H9 (cell line): Measurements from ENCODE around the gene KCNH2. TPM values are rescaled to one million over a fixed set of nuclear protein-coding genes. Genes with fewer than 3 reads are reported as not detected.
"Not testable (repeated sequence)": the region's sequence is repeated elsewhere in the genome, so short reads cannot be mapped to it uniquely, and the experiment has no call there.

Source experiments
- DNase-seq: peaks from one replicate; pipeline ENCODE4 v3.0.0-alpha.2; 2017
- H2AFZ ChIP-seq: one replicate; pipeline ENCODE4 v1.6.1; 2013; ENCODE audit warnings: mild to moderate bottlenecking, low read length, control low read depth, moderate library complexity
- H2AK5ac ChIP-seq: 2 replicates; pipeline ENCODE4 v1.6.1; 2013; ENCODE audit warnings: low read length, control low read depth, mixed read lengths; ENCODE audit not compliant: insufficient read length
- H2BK120ac ChIP-seq: one replicate; pipeline ENCODE4 v1.6.1; 2013; ENCODE audit warnings: low read depth, mild to moderate bottlenecking, low read length, control low read depth, inconsistent platforms; ENCODE audit not compliant: poor library complexity, severe bottlenecking
- H2BK12ac ChIP-seq: 2 replicates; pipeline ENCODE4 v1.6.1; 2013; ENCODE audit warnings: low read length, control low read depth, mixed read lengths, low read depth; ENCODE audit not compliant: insufficient read length
- H2BK15ac ChIP-seq: 2 replicates; pipeline ENCODE4 v1.6.1; 2013; ENCODE audit warnings: low read depth, low read length, control low read depth
- H2BK20ac ChIP-seq: one replicate; pipeline ENCODE4 v1.6.1; 2013; ENCODE audit warnings: low read depth, mild to moderate bottlenecking, low read length, control low read depth, inconsistent platforms; ENCODE audit not compliant: poor library complexity, severe bottlenecking
- H2BK5ac ChIP-seq: 2 replicates; pipeline ENCODE4 v1.6.1; 2013; ENCODE audit warnings: low read length, control low read depth, mixed read lengths; ENCODE audit not compliant: insufficient read length
- H3K14ac ChIP-seq: 2 replicates; pipeline ENCODE4 v1.6.1; 2013; ENCODE audit warnings: low read length, control low read depth; ENCODE audit not compliant: insufficient read depth
- H3K18ac ChIP-seq: 2 replicates; pipeline ENCODE4 v1.6.1; 2013; ENCODE audit warnings: low read depth, mild to moderate bottlenecking, mixed read lengths, low read length, control low read depth; ENCODE audit not compliant: insufficient read length
- H3K23ac ChIP-seq: 2 replicates; pipeline ENCODE4 v1.6.1; 2013; ENCODE audit warnings: low read length, control low read depth, mixed read lengths, low read depth; ENCODE audit not compliant: insufficient read length
- H3K23me2 ChIP-seq: 2 replicates; pipeline ENCODE4 v1.6.1; 2013; ENCODE audit warnings: low read depth, mild to moderate bottlenecking, mixed read lengths, low read length, control low read depth; ENCODE audit not compliant: insufficient read length, poor library complexity, severe bottlenecking
- H3K27ac ChIP-seq: 2 replicates; pipeline ENCODE4 v1.5.1; 2013; ENCODE audit warnings: low read length, control low read depth, mixed read lengths, low read depth; ENCODE audit not compliant: insufficient read length
- H3K27me3 ChIP-seq: 2 replicates; pipeline ENCODE4 v1.6.1; 2013; ENCODE audit warnings: low read length, control low read depth, inconsistent platforms; ENCODE audit not compliant: insufficient read depth
- H3K4ac ChIP-seq: 2 replicates; pipeline ENCODE4 v1.6.1; 2013; ENCODE audit warnings: low read depth, mild to moderate bottlenecking, control low read depth, inconsistent platforms, low read length, moderate library complexity
- H3K4me1 ChIP-seq: 2 replicates; pipeline ENCODE4 v1.6.1; 2013; ENCODE audit warnings: low read length, control low read depth, inconsistent platforms; ENCODE audit not compliant: insufficient read depth
- H3K4me2 ChIP-seq: 2 replicates; pipeline ENCODE4 v1.6.1; 2013; ENCODE audit warnings: low read length, control low read depth, mixed read lengths; ENCODE audit not compliant: insufficient read length, insufficient read depth
- H3K56ac ChIP-seq: 2 replicates; pipeline ENCODE4 v1.6.1; 2013; ENCODE audit warnings: low read depth, mild to moderate bottlenecking, mixed read lengths, low read length, control low read depth; ENCODE audit not compliant: insufficient read length
- H3K79me1 ChIP-seq: 2 replicates; pipeline ENCODE4 v1.6.1; 2013; ENCODE audit warnings: low read depth, mild to moderate bottlenecking, moderate library complexity, low read length, control low read depth, inconsistent platforms; ENCODE audit not compliant: insufficient read depth, poor library complexity, severe bottlenecking
- H3K79me2 ChIP-seq: 2 replicates; pipeline ENCODE4 v1.6.1; 2013; ENCODE audit warnings: low read length, control low read depth, inconsistent platforms; ENCODE audit not compliant: insufficient read depth
- H3K9ac ChIP-seq: 2 replicates; pipeline ENCODE4 v1.6.1; 2013; ENCODE audit warnings: low read length, control low read depth, mixed read lengths; ENCODE audit not compliant: insufficient read length; ENCODE audit errors: extremely low read depth
- H3K9me3 ChIP-seq: one replicate; pipeline ENCODE4 v1.6.1; 2013; ENCODE audit warnings: low read depth, low read length, inconsistent platforms; ENCODE audit not compliant: control insufficient read depth
- H3T11ph ChIP-seq: one replicate; pipeline ENCODE4 v1.6.1; 2013; ENCODE audit warnings: mild to moderate bottlenecking, low read length, control low read depth, inconsistent platforms
- H4K20me1 ChIP-seq: one replicate; pipeline ENCODE4 v1.6.1; 2013; ENCODE audit not compliant: control insufficient read depth, insufficient read length, insufficient read depth
- H4K5ac ChIP-seq: 2 replicates; pipeline ENCODE4 v1.6.1; 2013; ENCODE audit warnings: low read depth, mild to moderate bottlenecking, mixed read lengths, low read length, control low read depth; ENCODE audit not compliant: insufficient read length
- H4K8ac ChIP-seq: replicated peaks from 2 replicates; pipeline ENCODE4 v1.6.1; 2013; ENCODE audit warnings: low read length, control low read depth, mixed read lengths, low read depth; ENCODE audit not compliant: insufficient read length
- H4K91ac ChIP-seq: 2 replicates; pipeline ENCODE4 v1.6.1; 2013; ENCODE audit warnings: low read depth, mild to moderate bottlenecking, moderate library complexity, mixed read lengths, low read length, control low read depth; ENCODE audit not compliant: insufficient read length
- H3K27ac Mint-ChIP-seq, 3 experiments: 2 replicates in 2 of 3; 3 replicates in 1 of 3; pipeline ENCODE4 v1.8.0; 2020 to 2021; ENCODE audit warnings: mixed read lengths in 3 of 3, mild to moderate bottlenecking in 1 of 3, moderate library complexity in 1 of 3
- H3K27me3 Mint-ChIP-seq: 2 replicates; pipeline ENCODE4 v1.8.0; 2021; ENCODE audit warnings: low read depth, mild to moderate bottlenecking, moderate library complexity, mixed read lengths
- H3K36me3 Mint-ChIP-seq, 3 experiments: 2 replicates in 2 of 3; 3 replicates in 1 of 3; pipeline ENCODE4 v1.8.0; 2020 to 2021; ENCODE audit warnings: low read depth in 3 of 3, mixed read lengths in 3 of 3; ENCODE audit not compliant: insufficient read depth in 1 of 3
- H3K4me1 Mint-ChIP-seq, 2 experiments: 2 replicates each; pipeline ENCODE4 v1.8.0; 2020; ENCODE audit warnings: mixed read lengths in 2 of 2
- H3K4me3 Mint-ChIP-seq, 2 experiments: 2 replicates in 1 of 2; 3 replicates in 1 of 2; pipeline ENCODE4 v1.8.0; 2020 to 2021; ENCODE audit warnings: mild to moderate bottlenecking in 2 of 2, mixed read lengths in 2 of 2, moderate library complexity in 1 of 2
- H3K9me3 Mint-ChIP-seq, 2 experiments: 2 replicates in 1 of 2; 3 replicates in 1 of 2; pipeline ENCODE4 v1.8.0; 2020; ENCODE audit warnings: mild to moderate bottlenecking in 2 of 2, mixed read lengths in 2 of 2, moderate library complexity in 1 of 2
- WGBS: extraction: QIAGEN DNeasy Blood & Tissue Kit; methylation state at CpG from one replicate; pipeline ENCODE4 v1.1.7; 2013; ENCODE audit warnings: missing lambda C conversion rate, low lambda C conversion rate, mixed read lengths; ENCODE audit not compliant: insufficient read length; ENCODE audit errors: extremely low coverage; 5-methylcytosine and 5-hydroxymethylcytosine counted together
- total RNA-seq: library from RNA; stranded (reverse); gene quantifications from 2 replicates; pipeline ENCODE4 v1.2.1, GENCODE V29; 2021
- TF ChIP-seq, protein P1 (sequence below): fragments of 200-600 bp; sonication (generic); conservative IDR thresholded peaks from 3 replicates; pipeline ENCODE4 v1.8.0; 2021; ENCODE audit warnings: antibody characterized with exemption, mild to moderate bottlenecking

The KCNH2 gene
- total RNA-seq, 1 experiment from 2014 or later = 4.5 TPM

DNA sequence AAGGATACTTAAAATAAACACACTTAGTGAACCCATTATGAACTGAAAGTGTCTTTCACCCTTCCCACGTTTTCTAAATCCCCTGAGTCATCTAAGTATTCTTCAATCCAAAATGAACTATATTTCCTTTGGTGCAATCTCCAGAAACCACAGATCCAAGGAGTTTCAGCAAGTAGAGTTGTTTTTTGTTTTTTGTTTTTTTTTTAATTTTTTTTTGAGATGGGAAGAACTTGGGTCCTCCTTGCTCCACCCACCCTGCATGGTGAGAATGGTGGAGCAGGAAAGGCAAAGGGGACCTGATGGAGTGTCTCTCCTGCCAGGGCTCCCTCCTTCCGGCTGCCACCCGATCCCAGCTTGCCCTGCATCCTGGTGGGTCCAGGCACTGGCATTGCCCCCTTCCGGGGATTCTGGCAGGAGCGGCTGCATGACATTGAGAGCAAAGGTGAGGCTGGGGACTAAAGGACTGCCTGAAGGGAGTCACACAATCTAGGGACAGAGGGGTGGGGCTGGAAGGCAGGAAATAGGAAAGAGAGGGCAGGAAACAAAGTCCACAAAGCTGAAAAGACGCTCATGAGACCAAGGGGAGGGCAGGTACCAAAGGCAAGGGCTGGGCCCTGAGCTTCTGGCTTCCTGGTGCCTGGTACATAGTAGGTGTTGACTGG is 34.0 kb upstream of the KCNH2 start:
- Histone ChIP-seq H3K4me1 (peaks cover 4% of the 10 kb centered on the region; the same call in 1 of the 2 replicates), H3K79me1 (no peaks in the 10 kb centered on the region), H3K23ac (no peak overlapping the region), H3K4ac (no peak overlapping the region), H4K20me1 (no peaks in the 10 kb centered on the region), H3K79me2 (no peaks in the 10 kb centered on the region), H2BK15ac (no peak overlapping the region), H4K5ac (no peak overlapping the region), H3K18ac (no peak overlapping the region), H3K27ac (no peak overlapping the region), H3T11ph (no peak overlapping the region), H2BK5ac (no peak overlapping the region), H2BK12ac (no peak overlapping the region), H3K9me3 (no peaks in the 10 kb centered on the region), H2AFZ (no peak overlapping the region), H3K14ac (no peak overlapping the region; the same call in 1 of the 2 replicates), H3K23me2 (peaks cover 4% of the 10 kb centered on the region), H2AK5ac (no peak overlapping the region), H3K4me2 (no peak overlapping the region), H2BK20ac (no peak overlapping the region), H3K56ac (no peak overlapping the region), H2BK120ac (no peak overlapping the region), H4K8ac (no peak overlapping the region), H3K27me3 (no peaks in the 10 kb centered on the region; the same call in 1 of the 2 replicates), H3K9ac (no peak overlapping the region), H4K91ac (no peak overlapping the region)
- Mint-ChIP-seq H3K4me1 (peaks cover 21 to 51% of the 10 kb centered on the region in 2 experiments), H3K4me3 (peak overlapping the region in 1 of 2 experiments; percentile 74; a peak in 4 of 5 replicates), H3K9me3 (no peaks in the 10 kb centered on the region), H3K27me3 (peaks cover 47% of the 10 kb centered on the region), H3K36me3 (peaks cover 4 to 6% (median 6%) of the 10 kb centered on the region in 3 experiments; a peak in 6 of 7 replicates), H3K27ac (peak overlapping the region in 1 of 3 experiments; percentile 91; a peak in 1 of 7 replicates)
- TF ChIP-seq, protein P1, sequence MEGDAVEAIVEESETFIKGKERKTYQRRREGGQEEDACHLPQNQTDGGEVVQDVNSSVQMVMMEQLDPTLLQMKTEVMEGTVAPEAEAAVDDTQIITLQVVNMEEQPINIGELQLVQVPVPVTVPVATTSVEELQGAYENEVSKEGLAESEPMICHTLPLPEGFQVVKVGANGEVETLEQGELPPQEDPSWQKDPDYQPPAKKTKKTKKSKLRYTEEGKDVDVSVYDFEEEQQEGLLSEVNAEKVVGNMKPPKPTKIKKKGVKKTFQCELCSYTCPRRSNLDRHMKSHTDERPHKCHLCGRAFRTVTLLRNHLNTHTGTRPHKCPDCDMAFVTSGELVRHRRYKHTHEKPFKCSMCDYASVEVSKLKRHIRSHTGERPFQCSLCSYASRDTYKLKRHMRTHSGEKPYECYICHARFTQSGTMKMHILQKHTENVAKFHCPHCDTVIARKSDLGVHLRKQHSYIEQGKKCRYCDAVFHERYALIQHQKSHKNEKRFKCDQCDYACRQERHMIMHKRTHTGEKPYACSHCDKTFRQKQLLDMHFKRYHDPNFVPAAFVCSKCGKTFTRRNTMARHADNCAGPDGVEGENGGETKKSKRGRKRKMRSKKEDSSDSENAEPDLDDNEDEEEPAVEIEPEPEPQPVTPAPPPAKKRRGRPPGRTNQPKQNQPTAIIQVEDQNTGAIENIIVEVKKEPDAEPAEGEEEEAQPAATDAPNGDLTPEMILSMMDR = no peak
- no peak for DNase-seq
- WGBS = no CpG with 5 or more reads among the region's 6 CpGs

DNA sequence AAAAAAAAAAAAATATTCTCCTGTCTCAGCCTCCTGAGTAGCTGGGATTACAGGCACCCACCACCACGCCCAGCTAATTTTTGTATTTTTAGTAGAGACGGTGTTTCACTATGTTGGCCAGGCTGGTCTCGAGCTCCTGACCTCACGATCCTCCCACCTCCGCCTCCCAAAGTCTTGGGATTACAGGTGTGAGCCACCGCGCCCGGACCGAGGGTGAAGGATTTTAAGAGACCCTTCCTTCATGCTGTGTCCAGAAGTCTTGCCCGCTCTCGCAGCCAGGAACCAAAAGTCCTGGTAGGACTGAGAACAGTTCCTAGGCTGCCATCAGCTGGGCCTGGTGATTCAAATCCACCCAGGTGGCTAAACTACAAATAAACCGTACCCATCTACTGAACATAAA is 33.5 kb upstream of the KCNH2 start:
- H4K8ac ChIP-seq, H3T11ph ChIP-seq, H4K91ac ChIP-seq, H4K5ac ChIP-seq, H3K18ac ChIP-seq, H2AK5ac ChIP-seq, H3K79me1 ChIP-seq, H3K27ac ChIP-seq, H2BK20ac ChIP-seq, H2BK5ac ChIP-seq, H3K23ac ChIP-seq, H3K4me2 ChIP-seq, H2AFZ ChIP-seq, H3K9ac ChIP-seq, H4K20me1 ChIP-seq, H3K9me3 ChIP-seq, H3K23me2 ChIP-seq, H2BK15ac ChIP-seq, H2BK120ac ChIP-seq, H3K4ac ChIP-seq, H3K27me3 ChIP-seq, H3K27ac Mint-ChIP-seq, H2BK12ac ChIP-seq, DNase-seq, H3K36me3 Mint-ChIP-seq, H3K9me3 Mint-ChIP-seq, H3K56ac ChIP-seq, H3K14ac ChIP-seq, H3K4me1 ChIP-seq, H3K79me2 ChIP-seq: not testable (repeated sequence)
- Mint-ChIP-seq H3K27me3 (peaks cover 42% of the 10 kb centered on the region), H3K4me3 (peak overlapping the region in 1 of 2 experiments; percentile 58; a peak in 2 of 5 replicates), H3K4me1 (peaks cover 21 to 50% of the 10 kb centered on the region in 2 experiments)
- WGBS = no CpG with 5 or more reads among the region's 12 CpGs
